IPS-NIHi7 (cell line): ENCODE data around the gene RPTOR.
A peak's percentile ranks its signal among the peaks of the same experiment; 100 is the strongest.
"Not testable (repeated sequence)": the region's sequence is repeated elsewhere in the genome, so short reads cannot be mapped to it uniquely, and the experiment has no call there.

ENCODE experiments used
- DNase-seq: peaks from one replicate; pipeline ENCODE4 v3.0.0; 2012; ENCODE audit warnings: mixed read lengths; ENCODE audit errors: extremely low spot score

RPTOR gene

GRCh38 chr17:80615376-80615775 is 70.7 kb downstream of the RPTOR start:
- no peak for DNase-seq

GRCh38 chr17:80616705-80617104 is 72.1 kb downstream of the RPTOR start:
- DNase-seq = no peak

- DNase-seq = no peak
Observed at GRCh38 chr17:80618304-80618703, 73.7 kb downstream of the RPTOR start.

- DNase-seq = peak; percentile 67
Observed at GRCh38 chr17:80619535-80620235, 75.0 kb downstream of the RPTOR start.

GRCh38 chr17:80621335-80621996 is 76.8 kb downstream of the RPTOR start:
- DNase-seq = no peak

GRCh38 chr17:80621997-80622357 is 77.3 kb downstream of the RPTOR start:
- DNase-seq = no peak

- no peak for DNase-seq
Observed at GRCh38 chr17:80624864-80625263, 80.2 kb downstream of the RPTOR start.

GRCh38 chr17:80625627-80626026 is 81.0 kb downstream of the RPTOR start:
- no peak for DNase-seq

- not testable (repeated sequence) for DNase-seq
Observed at GRCh38 chr17:80628881-80629280, 84.2 kb downstream of the RPTOR start.

- no peak for DNase-seq
Observed at GRCh38 chr17:80629298-80630028, 84.8 kb downstream of the RPTOR start.

- DNase-seq = no peak
Observed at GRCh38 chr17:80630560-80631120, 86.0 kb downstream of the RPTOR start.

- DNase-seq = no peak
Observed at GRCh38 chr17:80631142-80632045, 86.8 kb downstream of the RPTOR start.

- DNase-seq = peak; percentile 64
Observed at GRCh38 chr17:80632046-80632581, 87.5 kb downstream of the RPTOR start.

- DNase-seq = no peak
Observed at GRCh38 chr17:80633207-80633606, 88.6 kb downstream of the RPTOR start.

GRCh38 chr17:80633994-80634566 is 89.4 kb downstream of the RPTOR start:
- DNase-seq = no peak

- no peak for DNase-seq
Observed at GRCh38 chr17:80636361-80637018, 91.9 kb downstream of the RPTOR start.

- no peak for DNase-seq
Observed at GRCh38 chr17:80637048-80637781, 92.6 kb downstream of the RPTOR start.

- DNase-seq = no peak
Observed at GRCh38 chr17:80639658-80640057, 95.0 kb downstream of the RPTOR start.

- DNase-seq = no peak
Observed at GRCh38 chr17:80640366-80641084, 95.9 kb downstream of the RPTOR start.
